Upper lobe of left lung (tissue), 4 donors: ENCODE data around the gene GPR42.

Source experiments
- POLR2A ChIP-seq, 4 donors: fragments of 450-650 bp; IDR thresholded peaks; one replicate each; pipeline ENCODE4 v1.5.1; 2016 to 2017; ENCODE audit warnings: antibody characterized with exemption in 4 of 4, mild to moderate bottlenecking in 2 of 4
- TF ChIP-seq, protein P1 (sequence below), 6 experiments: fragments of 450-650 bp in 4 of 6; fragments of 200-600 bp in 2 of 6; sonication (generic) in 2 of 6; IDR thresholded peaks; one replicate each; pipeline ENCODE4 v1.5.1; 2016 to 2019; ENCODE audit warnings: antibody characterized with exemption in 6 of 6

DNA sequence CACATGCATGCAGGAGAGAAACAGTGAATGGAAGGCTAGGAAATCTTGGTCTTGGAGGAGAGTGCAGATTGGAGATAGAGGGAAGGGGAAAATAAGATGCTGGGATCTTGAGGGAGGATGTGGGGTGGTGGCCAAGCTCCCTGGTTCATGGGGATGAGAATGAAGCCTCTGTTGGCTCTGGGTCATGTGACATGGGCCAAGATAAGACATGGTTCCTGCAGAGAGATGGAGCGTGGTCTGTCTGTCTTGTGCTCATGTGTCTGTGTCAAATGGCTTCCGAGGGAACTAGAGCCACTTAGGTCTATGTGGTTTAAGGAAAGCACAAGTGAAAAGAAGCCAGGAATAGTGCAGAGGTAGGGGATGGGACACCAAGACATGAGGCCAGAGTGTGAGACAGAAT is 46.4 kb downstream of the GPR42 start:
- TF ChIP-seq, protein P1, sequence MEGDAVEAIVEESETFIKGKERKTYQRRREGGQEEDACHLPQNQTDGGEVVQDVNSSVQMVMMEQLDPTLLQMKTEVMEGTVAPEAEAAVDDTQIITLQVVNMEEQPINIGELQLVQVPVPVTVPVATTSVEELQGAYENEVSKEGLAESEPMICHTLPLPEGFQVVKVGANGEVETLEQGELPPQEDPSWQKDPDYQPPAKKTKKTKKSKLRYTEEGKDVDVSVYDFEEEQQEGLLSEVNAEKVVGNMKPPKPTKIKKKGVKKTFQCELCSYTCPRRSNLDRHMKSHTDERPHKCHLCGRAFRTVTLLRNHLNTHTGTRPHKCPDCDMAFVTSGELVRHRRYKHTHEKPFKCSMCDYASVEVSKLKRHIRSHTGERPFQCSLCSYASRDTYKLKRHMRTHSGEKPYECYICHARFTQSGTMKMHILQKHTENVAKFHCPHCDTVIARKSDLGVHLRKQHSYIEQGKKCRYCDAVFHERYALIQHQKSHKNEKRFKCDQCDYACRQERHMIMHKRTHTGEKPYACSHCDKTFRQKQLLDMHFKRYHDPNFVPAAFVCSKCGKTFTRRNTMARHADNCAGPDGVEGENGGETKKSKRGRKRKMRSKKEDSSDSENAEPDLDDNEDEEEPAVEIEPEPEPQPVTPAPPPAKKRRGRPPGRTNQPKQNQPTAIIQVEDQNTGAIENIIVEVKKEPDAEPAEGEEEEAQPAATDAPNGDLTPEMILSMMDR (IDR thresholded peaks at IDR 0.05): no peak
- no peak for TF ChIP-seq POLR2A (IDR thresholded peaks at IDR 0.05)
